Uterus (tissue), 2 donors: Measurements from ENCODE around the gene HNRNPC.

Experiments used
- CTCF ChIP-seq, 4 experiments: fragments of 200-600 bp in 2 of 4; fragments of 450-650 bp in 2 of 4; sonication (generic) in 2 of 4; IDR thresholded peaks; one replicate each; pipeline ENCODE4 v1.5.1; 2016 to 2019; ENCODE audit warnings: antibody characterized with exemption in 4 of 4, mild to moderate bottlenecking in 2 of 4, moderate library complexity in 1 of 4
- POLR2A ChIP-seq, 2 donors: fragments of 450-650 bp; IDR thresholded peaks; one replicate each; pipeline ENCODE4 v1.6.1; 2016; ENCODE audit warnings: antibody characterized with exemption in 2 of 2, mild to moderate bottlenecking in 1 of 2, moderate library complexity in 1 of 2

DNA sequence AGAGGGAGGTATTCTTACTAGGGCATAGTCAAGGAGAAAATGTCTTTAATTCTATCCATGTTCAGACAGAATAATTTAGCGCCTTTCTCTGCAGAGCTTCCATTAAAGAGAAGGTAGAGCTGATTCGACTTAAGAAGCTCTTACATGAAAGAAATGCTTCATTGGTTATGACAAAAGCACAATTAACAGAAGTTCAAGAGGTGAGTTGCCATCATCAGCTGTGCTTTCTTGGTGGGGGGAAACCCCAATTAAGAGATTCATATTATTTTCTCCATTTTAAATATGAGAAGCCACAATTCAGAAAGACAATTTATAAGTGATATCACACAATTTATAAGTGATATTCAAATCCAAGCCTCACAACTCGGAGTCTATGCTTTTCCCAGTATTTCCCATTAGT lies 38.4 kb upstream of the HNRNPC start:
- TF ChIP-seq CTCF (IDR thresholded peaks at IDR 0.05) (no peak), POLR2A (IDR thresholded peaks at IDR 0.05) (no peak)
